SK-N-SH (cell line): ENCODE measurements around the gene KRTAP10-1. TPM values are rescaled to one million over a fixed set of nuclear protein-coding genes. Genes with fewer than 3 reads are reported as not detected.

Experiments used
- CTCF ChIA-PET: fragments of 300-600, 350-600 bp; formaldehyde crosslinking; extraction: SDS; loops from one replicate; lab custom pipeline; 2021; lab: Yijun Ruan, JAX
- POLR2A ChIA-PET: fragments of 350-600 bp; sonication (Branson Sonifier 250); formaldehyde crosslinking; extraction: SDS; loops from one replicate; lab custom pipeline; 2020; ENCODE audit warnings: antibody characterized with exemption, inconsistent platforms; lab: Yijun Ruan, JAX
- DNase-seq: peaks from one replicate; pipeline ENCODE4 v3.0.0; 2012
- H2AFZ ChIP-seq: fragments of 200-600 bp; sonication (generic); 2 replicates; pipeline ENCODE4 v1.8.1; 2016; ENCODE audit warnings: antibody characterized with exemption, mild to moderate bottlenecking, low read depth
- H3F3A ChIP-seq: fragments of 200-600 bp; sonication (generic); replicated peaks from 2 replicates; pipeline ENCODE3; 2016; ENCODE audit warnings: antibody characterized with exemption, mild to moderate bottlenecking; ENCODE audit not compliant: insufficient read depth
- H3K27ac ChIP-seq, 2 experiments: fragments of 200-500 bp in 1 of 2; fragments of 200-600 bp in 1 of 2; sonication (Bioruptor generic) in 1 of 2; sonication (generic), shearing (Covaris generic) in 1 of 2; 2 replicates each; pipeline versions ENCODE4 v1.5.1 to v1.6.1; 2014 to 2016; ENCODE audit warnings: low read depth in 2 of 2, inconsistent platforms in 1 of 2, low read length in 1 of 2, mild to moderate bottlenecking in 1 of 2, mixed read lengths in 1 of 2
- H3K27me3 ChIP-seq: fragments of 200-600 bp; sonication (generic), shearing (Covaris generic); 2 replicates; pipeline ENCODE4 v1.6.1; 2016; ENCODE audit warnings: mixed run types; ENCODE audit not compliant: insufficient read depth
- H3K36me3 ChIP-seq, 2 experiments: fragments of 200-500 bp in 1 of 2; fragments of 200-600 bp in 1 of 2; sonication (Bioruptor generic) in 1 of 2; sonication (generic) in 1 of 2; replicated peaks in 1 of 2; 2 replicates each; pipeline versions ENCODE3 to v1.5.1; 2014 to 2016; ENCODE audit warnings: low read length in 1 of 2, mild to moderate bottlenecking in 1 of 2; ENCODE audit not compliant: insufficient read depth in 2 of 2, control insufficient read depth in 1 of 2
- H3K4me1 ChIP-seq, 2 experiments: fragments of 200-500 bp in 1 of 2; fragments of 200-600 bp in 1 of 2; sonication (Bioruptor generic) in 1 of 2; sonication (generic), shearing (Covaris generic) in 1 of 2; 2 replicates each; pipeline versions ENCODE4 v1.5.1 to v1.6.1; 2014 to 2016; ENCODE audit warnings: low read depth in 1 of 2, low read length in 1 of 2, mixed run types in 1 of 2; ENCODE audit not compliant: insufficient read depth in 2 of 2, control insufficient read depth in 1 of 2
- H3K4me2 ChIP-seq: fragments of 200-600 bp; sonication (generic), shearing (Covaris generic); 2 replicates; pipeline ENCODE4 v1.6.1; 2017; ENCODE audit warnings: mixed run types
- H3K4me3 ChIP-seq, 2 experiments: fragments of 200-500 bp in 1 of 2; fragments of 200-600 bp in 1 of 2; sonication (Bioruptor generic) in 1 of 2; sonication (generic), shearing (Covaris generic) in 1 of 2; 2 replicates each; pipeline versions ENCODE4 v1.5.1 to v1.8.1; 2014 to 2016; ENCODE audit warnings: low read depth in 2 of 2, inconsistent platforms in 1 of 2, low read length in 1 of 2, mild to moderate bottlenecking in 1 of 2, mixed read lengths in 1 of 2, moderate library complexity in 1 of 2
- H3K79me2 ChIP-seq: fragments of 200-600 bp; sonication (generic); 2 replicates; pipeline ENCODE4 v1.8.1; 2017; ENCODE audit warnings: mild to moderate bottlenecking; ENCODE audit not compliant: insufficient read depth
- H3K9ac ChIP-seq: fragments of 200-600 bp; sonication (generic); 2 replicates; pipeline ENCODE4 v1.6.1; 2017; ENCODE audit warnings: mixed run types
- H3K9me2 ChIP-seq: fragments of 200-600 bp; sonication (generic); 2 replicates; pipeline ENCODE4 v1.6.1; 2017; ENCODE audit warnings: mixed run types
- H3K9me3 ChIP-seq: fragments of 200-600 bp; sonication (generic); 2 replicates; pipeline ENCODE4 v1.6.1; 2017; ENCODE audit warnings: mixed run types, mild to moderate bottlenecking, moderate library complexity
- H4K20me1 ChIP-seq: fragments of 200-600 bp; sonication (generic); 2 replicates; pipeline ENCODE4 v1.6.1; 2017; ENCODE audit warnings: mild to moderate bottlenecking, mixed run types; ENCODE audit not compliant: insufficient read depth
- CTCF ChIP-seq: fragments of 200-600 bp; sonication (generic); IDR thresholded peaks from 2 replicates; pipeline ENCODE4 v1.6.1; 2017; ENCODE audit warnings: antibody characterized with exemption, mild to moderate bottlenecking, moderate library complexity
- EP300 ChIP-seq, 2 experiments: IDR thresholded peaks; 2 replicates each; pipeline versions ENCODE4 v1.4.0 to v1.6.1; 2012; ENCODE audit warnings: borderline replicate concordance in 1 of 2, low read depth in 1 of 2, low read length in 1 of 2
- EZH2phosphoT487 ChIP-seq: fragments of 200-600 bp; sonication (generic); IDR thresholded peaks from 2 replicates; pipeline ENCODE4 v1.6.1; 2017; ENCODE audit warnings: low read depth, mixed run types, mild to moderate bottlenecking, antibody characterized with exemption, moderate library complexity, borderline replicate concordance
- FOSL2 ChIP-seq: IDR thresholded peaks from 2 replicates; pipeline ENCODE4 v1.4.0; 2012; ENCODE audit warnings: low read depth, mild to moderate bottlenecking, moderate library complexity, borderline replicate concordance
- JUND ChIP-seq: IDR thresholded peaks from 2 replicates; pipeline ENCODE4 v1.4.0; 2012
- MAX ChIP-seq: IDR thresholded peaks from 2 replicates; pipeline ENCODE4 v1.4.0; 2012; ENCODE audit warnings: low read depth
- NFIC ChIP-seq: IDR thresholded peaks from 2 replicates; pipeline ENCODE4 v1.4.0; 2012; ENCODE audit warnings: borderline replicate concordance
- PBX3 ChIP-seq: IDR thresholded peaks from 2 replicates; pipeline ENCODE4; 2012
- POLR2AphosphoS5 ChIP-seq: IDR thresholded peaks from 2 replicates; pipeline ENCODE4 v1.6.1; 2012; ENCODE audit warnings: low read depth, low read length
- RCOR1 ChIP-seq: fragments of 150-350 bp; IDR thresholded peaks from 2 replicates; pipeline ENCODE4 v1.6.1; 2017; ENCODE audit warnings: antibody characterized with exemption, low read length
- RFX5 ChIP-seq: IDR thresholded peaks from 2 replicates; pipeline ENCODE4 v1.6.1; 2012; ENCODE audit warnings: mild to moderate bottlenecking, improper control_type of control experiment, low read length
- SMC3 ChIP-seq: IDR thresholded peaks from 2 replicates; pipeline ENCODE4 v1.6.1; 2012; ENCODE audit warnings: low read depth, low read length, improper control_type of control experiment
- TCF12 ChIP-seq: IDR thresholded peaks from 2 replicates; pipeline ENCODE4 v1.4.0; 2012
- WGBS: methylation state at CpG from one replicate; pipeline ENCODE4 v1.1.6; 2017; ENCODE audit warnings: low lambda C conversion rate; 5-methylcytosine and 5-hydroxymethylcytosine counted together
- polyA plus RNA-seq, 3 experiments: library from polyadenylated mRNA; depleted of rRNA; stranded (reverse); fragments of >200 nt; gene quantifications; 2 replicates each; pipeline ENCODE4 v1.2.3, GENCODE V29; 2012

The KRTAP10-1 gene
- polyA plus RNA-seq, 1 of the 3 experiments (the other 2 are of a cell fraction), result not detected

GRCh38 chr21:44532712-44533111 lies 7.3 kb downstream of the KRTAP10-1 start:
- Histone ChIP-seq H3K4me1 (no peaks in the 10 kb centered on the region; a peak in 1 of 4 replicates), H3K4me3 (no peak overlapping the region), H3F3A (no peaks in the 10 kb centered on the region), H3K79me2 (no peaks in the 10 kb centered on the region), H3K9me3 (no peaks in the 10 kb centered on the region), H3K9ac (no peak overlapping the region), H3K4me2 (no peak overlapping the region), H3K27ac (no peak overlapping the region), H3K9me2 (no peaks in the 10 kb centered on the region), H3K36me3 (no peaks in the 10 kb centered on the region), H3K27me3 (peaks cover 35% of the 10 kb centered on the region; the same call in 1 of the 2 replicates), H2AFZ (no peak overlapping the region), H4K20me1 (no peaks in the 10 kb centered on the region)
- no peak for DNase-seq
- CTCF ChIA-PET, result interaction anchor here (1.1 kb wide), 1 partner anchor 12 kb away, joined by 3 read pairs; no protein-coding TSS in a partner anchor
- no peak for TF ChIP-seq FOSL2
- TF ChIP-seq JUND, result no peak
- TF ChIP-seq MAX, result no peak
- TF ChIP-seq EZH2phosphoT487, result no peak
- TF ChIP-seq EP300 (IDR thresholded peaks at IDR 0.05; ENCODE audit: borderline replicate concordance in 1 of 2, low read depth in 1 of 2, low read length in 1 of 2), result no peak
- no peak for TF ChIP-seq POLR2AphosphoS5
- no peak for TF ChIP-seq PBX3
- POLR2A ChIA-PET, result no interaction called here
- WGBS, result 75% methylated on average over 13 of the region's 16 CpGs

GRCh38 chr21:44531606-44532564 lies 8.1 kb downstream of the KRTAP10-1 start:
- no peaks in the 10 kb centered on the region for H4K20me1 ChIP-seq
- H3K4me2 ChIP-seq, result no peak overlapping the region
- no peak for TF ChIP-seq SMC3
- TF ChIP-seq TCF12, result no peak
- no peak for TF ChIP-seq RFX5
- no peak for TF ChIP-seq FOSL2
- no peak for TF ChIP-seq NFIC
- no peak for TF ChIP-seq CTCF
- no peak for TF ChIP-seq RCOR1
- no peak overlapping the region for H3K4me3 ChIP-seq
- H3K9me2 ChIP-seq, result no peaks in the 10 kb centered on the region
- H3K27me3 ChIP-seq, result peaks cover 35% of the 10 kb centered on the region; the same call in 1 of the 2 replicates
- no peaks in the 10 kb centered on the region for H3K36me3 ChIP-seq
- CTCF ChIA-PET, result interaction anchor here (1.1 to 1.6 kb wide), 2 partner anchors 11 to 261 kb away, joined by 3 to 6 read pairs; no protein-coding TSS in a partner anchor
- no peak for DNase-seq
- H3K4me1 ChIP-seq, result no peaks in the 10 kb centered on the region; a peak in 1 of 4 replicates
- no peaks in the 10 kb centered on the region for H3K9me3 ChIP-seq
- no peak overlapping the region for H2AFZ ChIP-seq
- 25% methylated on average over 23 of the region's 30 CpGs for WGBS
- no peaks in the 10 kb centered on the region for H3K79me2 ChIP-seq
- POLR2A ChIA-PET, result no interaction called here
- no peaks in the 10 kb centered on the region for H3F3A ChIP-seq
- no peak overlapping the region for H3K9ac ChIP-seq
- no peak overlapping the region for H3K27ac ChIP-seq
